Measurements from ENCODE around the gene PDE6C.
"Not testable (repeated sequence)": the region's sequence is repeated elsewhere in the genome, so short reads cannot be mapped to it uniquely, and the experiment has no call there.

PDE6C gene

DNA sequence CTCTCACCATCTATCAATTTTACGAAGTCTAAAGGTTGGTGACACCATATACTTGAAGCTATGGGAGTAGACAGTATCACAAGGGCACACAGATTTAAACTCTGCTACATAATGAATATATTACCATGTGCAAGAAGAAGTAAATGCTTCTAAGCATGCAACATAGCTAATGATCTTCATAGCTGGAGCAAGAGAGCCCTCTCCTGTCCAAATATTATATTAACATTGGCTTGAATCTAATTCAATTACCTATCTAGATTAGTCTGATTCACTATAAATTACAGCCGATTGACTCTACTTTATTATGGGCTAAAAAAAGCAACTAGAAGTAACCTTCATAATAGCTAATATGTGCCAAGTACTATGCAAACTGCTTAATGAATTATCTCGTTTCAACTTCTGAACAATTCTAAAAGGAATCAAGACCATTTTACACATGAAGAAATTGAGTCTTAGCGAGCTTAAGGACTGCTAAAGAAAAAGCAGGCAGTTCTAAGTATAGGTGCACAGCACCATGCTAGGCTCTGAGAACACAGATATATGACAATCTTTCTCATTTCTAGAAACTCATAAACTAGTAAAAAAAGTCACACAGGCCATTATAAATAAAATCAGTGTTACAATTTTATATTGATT is 68.2 kb downstream of the PDE6C start:
- no peak overlapping the region for H3K4me3 ChIP-seq (ENCODE audit: low read depth in 1 of 2, low read length in 1 of 2)
- H3K4me1 ChIP-seq (ENCODE audit: control insufficient read depth in 1 of 2, insufficient read depth in 1 of 2, low read depth in 1 of 2, low read length in 1 of 2): no peaks in the 10 kb centered on the region
- no peaks in the 10 kb centered on the region for H3K9me3 ChIP-seq
- no peak overlapping the region for H3K27ac ChIP-seq
- TF ChIP-seq, protein P1, sequence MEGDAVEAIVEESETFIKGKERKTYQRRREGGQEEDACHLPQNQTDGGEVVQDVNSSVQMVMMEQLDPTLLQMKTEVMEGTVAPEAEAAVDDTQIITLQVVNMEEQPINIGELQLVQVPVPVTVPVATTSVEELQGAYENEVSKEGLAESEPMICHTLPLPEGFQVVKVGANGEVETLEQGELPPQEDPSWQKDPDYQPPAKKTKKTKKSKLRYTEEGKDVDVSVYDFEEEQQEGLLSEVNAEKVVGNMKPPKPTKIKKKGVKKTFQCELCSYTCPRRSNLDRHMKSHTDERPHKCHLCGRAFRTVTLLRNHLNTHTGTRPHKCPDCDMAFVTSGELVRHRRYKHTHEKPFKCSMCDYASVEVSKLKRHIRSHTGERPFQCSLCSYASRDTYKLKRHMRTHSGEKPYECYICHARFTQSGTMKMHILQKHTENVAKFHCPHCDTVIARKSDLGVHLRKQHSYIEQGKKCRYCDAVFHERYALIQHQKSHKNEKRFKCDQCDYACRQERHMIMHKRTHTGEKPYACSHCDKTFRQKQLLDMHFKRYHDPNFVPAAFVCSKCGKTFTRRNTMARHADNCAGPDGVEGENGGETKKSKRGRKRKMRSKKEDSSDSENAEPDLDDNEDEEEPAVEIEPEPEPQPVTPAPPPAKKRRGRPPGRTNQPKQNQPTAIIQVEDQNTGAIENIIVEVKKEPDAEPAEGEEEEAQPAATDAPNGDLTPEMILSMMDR (IDR thresholded peaks at IDR 0.05): no peak
- no peaks in the 10 kb centered on the region for H3K27me3 ChIP-seq
- H3K36me3 ChIP-seq: peaks cover 46% of the 10 kb centered on the region

GRCh38 chr10:93687737-93688136 is 75.4 kb downstream of the PDE6C start:
- H3K27me3 ChIP-seq: no peaks in the 10 kb centered on the region
- no peak overlapping the region for H3K4me3 ChIP-seq (ENCODE audit: low read depth in 1 of 2, low read length in 1 of 2)
- peaks cover 35% of the 10 kb centered on the region for H3K36me3 ChIP-seq
- H3K27ac ChIP-seq: no peak overlapping the region
- no peaks in the 10 kb centered on the region for H3K9me3 ChIP-seq
- TF ChIP-seq, protein P1 (IDR thresholded peaks at IDR 0.05): no peak
- H3K4me1 ChIP-seq (ENCODE audit: control insufficient read depth in 1 of 2, insufficient read depth in 1 of 2, low read depth in 1 of 2, low read length in 1 of 2): no peaks in the 10 kb centered on the region

- H3K36me3 ChIP-seq: peaks cover 53% of the 10 kb centered on the region
- H3K4me1 ChIP-seq (ENCODE audit: control insufficient read depth in 1 of 2, insufficient read depth in 1 of 2, low read depth in 1 of 2, low read length in 1 of 2): no peaks in the 10 kb centered on the region
- no peaks in the 10 kb centered on the region for H3K9me3 ChIP-seq
- TF ChIP-seq, protein P1 (IDR thresholded peaks at IDR 0.05): no peak
- no peaks in the 10 kb centered on the region for H3K27me3 ChIP-seq
- no peak overlapping the region for H3K27ac ChIP-seq
- H3K4me3 ChIP-seq (ENCODE audit: low read depth in 1 of 2, low read length in 1 of 2): no peak overlapping the region
Observed at GRCh38 chr10:93695740-93696139, 83.4 kb downstream of the PDE6C start.

DNA sequence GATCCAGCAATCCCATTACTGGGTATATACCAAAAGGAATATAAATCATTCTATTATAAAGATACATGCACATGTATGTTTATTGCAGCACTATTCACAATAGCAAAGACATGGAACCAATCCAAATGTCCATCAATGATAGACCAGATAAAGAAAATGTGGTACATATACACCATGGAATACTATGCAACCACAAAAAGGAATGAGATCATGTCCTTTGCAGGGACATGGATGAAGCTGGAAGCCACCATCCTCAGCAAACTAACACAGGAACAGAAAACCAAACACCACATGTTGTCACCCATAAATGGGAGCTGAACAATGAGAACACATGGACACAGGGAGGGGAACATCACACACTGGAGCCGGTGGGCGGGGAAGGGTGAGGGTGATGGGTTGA is 84.2 kb downstream of the PDE6C start:
- H3K36me3 ChIP-seq: peaks cover 48% of the 10 kb centered on the region

DNA sequence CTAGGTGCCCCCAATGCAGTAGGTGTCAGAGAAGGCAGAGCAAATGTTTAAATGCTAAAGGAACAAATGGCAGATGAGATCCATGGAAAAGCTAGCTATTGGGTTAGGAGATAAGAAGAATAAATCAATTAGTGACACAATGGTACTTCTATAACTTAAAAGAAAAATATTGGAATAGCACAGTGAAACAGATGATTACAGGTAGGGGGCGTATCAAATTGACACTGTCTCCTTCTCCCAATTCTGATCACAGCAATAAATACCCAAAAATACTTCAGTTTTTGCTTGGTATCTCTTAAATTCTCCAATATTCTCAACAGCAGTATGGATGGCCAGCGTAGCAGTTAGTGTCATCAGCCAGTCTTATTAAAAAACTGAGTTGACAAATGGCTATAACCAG is 84.9 kb downstream of the PDE6C start:
- TF ChIP-seq, protein P1 (IDR thresholded peaks at IDR 0.05): no peak
- Histone ChIP-seq H3K27me3 (no peaks in the 10 kb centered on the region), H3K36me3 (peaks cover 42% of the 10 kb centered on the region), H3K4me1 (ENCODE audit: control insufficient read depth in 1 of 2, insufficient read depth in 1 of 2, low read depth in 1 of 2, low read length in 1 of 2) (peaks cover 8% of the 10 kb centered on the region in 2 experiments), H3K9me3 (no peaks in the 10 kb centered on the region), H3K4me3 (ENCODE audit: low read depth in 1 of 2, low read length in 1 of 2) (no peak overlapping the region), H3K27ac (no peak overlapping the region)

More for the DNA sequence above, 84.2 kb downstream of the PDE6C start:
- H3K4me1 ChIP-seq (ENCODE audit: control insufficient read depth in 1 of 2, insufficient read depth in 1 of 2, low read depth in 1 of 2, low read length in 1 of 2); H3K27ac ChIP-seq; H3K27me3 ChIP-seq; H3K9me3 ChIP-seq; H3K4me3 ChIP-seq (ENCODE audit: low read depth in 1 of 2, low read length in 1 of 2): not testable (repeated sequence)

DNA sequence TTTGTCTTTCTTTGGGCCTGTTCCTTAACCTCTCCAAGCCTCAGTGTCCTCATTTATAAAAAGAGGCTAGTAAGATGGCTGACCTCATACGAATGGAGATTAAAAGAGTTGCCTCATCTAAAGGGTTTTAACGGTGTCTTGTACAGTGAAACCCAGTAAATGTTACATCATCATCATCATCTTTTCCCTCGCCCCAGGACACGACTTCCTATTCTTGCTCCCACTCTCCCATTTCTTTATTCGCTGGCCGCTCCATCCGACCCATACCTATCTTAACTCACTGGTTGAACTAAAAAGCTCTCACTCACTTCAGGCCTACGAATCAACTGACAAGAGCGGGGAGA is 89.5 kb downstream of the PDE6C start:
- Histone ChIP-seq H3K27me3 (peaks cover 12% of the 10 kb centered on the region), H3K4me1 (ENCODE audit: control insufficient read depth in 1 of 2, insufficient read depth in 1 of 2, low read depth in 1 of 2, low read length in 1 of 2) (peaks cover 17 to 18% of the 10 kb centered on the region in 2 experiments), H3K9me3 (no peaks in the 10 kb centered on the region), H3K4me3 (ENCODE audit: low read depth in 1 of 2, low read length in 1 of 2) (peak overlapping the region; percentile 76 to 77), H3K36me3 (peaks cover 18% of the 10 kb centered on the region), H3K27ac (peak overlapping the region; percentile 71)
- TF ChIP-seq, protein P1 (IDR thresholded peaks at IDR 0.05): no peak

Measured in neutrophil (primary cell).